CD4-positive, alpha-beta T cell (primary cell): ENCODE data around the gene C1orf198. TPM values are rescaled to one million over a fixed set of nuclear protein-coding genes. Genes with fewer than 3 reads are reported as not detected.

Source experiments
- ATAC-seq: fragments of 200-7000 bp; cut with Tn5 transposase; one replicate; pipeline ENCODE4 v1.10.0; 2022; ENCODE audit warnings: mild to moderate bottlenecking; ENCODE audit not compliant: poor library complexity
- CTCF ChIA-PET: fragments of 350-600 bp; sonication (Branson Sonifier 250); formaldehyde crosslinking; loops from one replicate; lab custom pipeline; 2021; ENCODE audit warnings: antibody characterized with exemption, inconsistent platforms; lab: Charles Lee
- POLR2A ChIA-PET: fragments of 350-600 bp; sonication (Branson Sonifier 250); formaldehyde crosslinking; loops from one replicate; lab custom pipeline; 2021; ENCODE audit warnings: antibody characterized with exemption, inconsistent platforms; lab: Charles Lee
- DNase-seq, 14 experiments: peaks; one replicate each; pipeline ENCODE4 v3.0.0-alpha.2; 2013 to 2020; ENCODE audit warnings: mixed read lengths in 2 of 14
- H3K27ac ChIP-seq, 2 donors: one replicate each; pipeline versions ENCODE4 v1.5.1 to v1.7.0; 2013; ENCODE audit warnings: low read length in 2 of 2, low read depth in 1 of 2, mild to moderate bottlenecking in 1 of 2
- H3K27me3 ChIP-seq, 2 experiments: 1 replicate in 1 of 2; 2 replicates in 1 of 2; pipeline versions ENCODE4 v1.6.1 to v1.7.0; 2013; ENCODE audit warnings: low read length in 2 of 2, control low read depth in 1 of 2, mild to moderate bottlenecking in 1 of 2, moderate library complexity in 1 of 2; ENCODE audit not compliant: insufficient read depth in 2 of 2, control insufficient read depth in 1 of 2
- H3K36me3 ChIP-seq: one replicate; pipeline ENCODE4 v1.6.1; 2013; ENCODE audit warnings: low read length, control low read depth; ENCODE audit not compliant: insufficient read depth
- H3K4me1 ChIP-seq: one replicate; pipeline ENCODE4 v1.6.1; 2013; ENCODE audit warnings: low read length, control low read depth; ENCODE audit not compliant: insufficient read depth
- H3K4me3 ChIP-seq: one replicate; pipeline ENCODE4 v1.5.1; 2013; ENCODE audit warnings: mild to moderate bottlenecking, low read length, moderate library complexity
- H3K9me3 ChIP-seq, 2 experiments: 1 replicate in 1 of 2; 2 replicates in 1 of 2; pipeline versions ENCODE4 v1.6.1 to v1.7.0; 2013; ENCODE audit warnings: low read length in 2 of 2, mild to moderate bottlenecking in 2 of 2, control low read depth in 1 of 2, moderate library complexity in 1 of 2; ENCODE audit not compliant: control insufficient read depth in 1 of 2, insufficient read depth in 1 of 2
- H3K27ac Mint-ChIP-seq: one replicate; pipeline ENCODE4 v1.8.0; 2020; ENCODE audit warnings: mixed read lengths
- H3K27me3 Mint-ChIP-seq: one replicate; pipeline ENCODE4 v1.8.0; 2021; ENCODE audit warnings: mixed read lengths
- H3K36me3 Mint-ChIP-seq: one replicate; pipeline ENCODE4 v1.8.0; 2021; ENCODE audit warnings: low read depth, mixed read lengths
- H3K4me1 Mint-ChIP-seq: one replicate; pipeline ENCODE4 v1.8.0; 2021; ENCODE audit warnings: low read depth, mixed read lengths
- H3K4me3 Mint-ChIP-seq: one replicate; pipeline ENCODE4 v1.8.0; 2020; ENCODE audit warnings: mild to moderate bottlenecking, mixed read lengths
- H3K9me3 Mint-ChIP-seq: one replicate; pipeline ENCODE4 v1.8.0; 2020; ENCODE audit warnings: mixed read lengths
- intact Hi-C, 2 experiments: fragments of 100-400 bp; cut with DNase I in 1 of 2; cut with micrococcal nuclease in 1 of 2; formaldehyde crosslinking; loops; one replicate each; pipeline versions ENCODE4 v1.15.1 to v1.9.0; 2023 to 2025; cut with DNase I, micrococcal nuclease
- total RNA-seq, 174 experiments: library from RNA in 2 of 174; stranded (reverse) in 2 of 174; gene quantifications; one replicate each; pipeline ENCODE4 v1.2.3 and lab custom pipeline; 2021 to 2026
- TF ChIP-seq, protein P1 (sequence below): fragments of 200-600 bp; IDR thresholded peaks from one replicate; pipeline ENCODE4 v1.8.0; 2022; ENCODE audit warnings: antibody characterized with exemption, mild to moderate bottlenecking

The C1orf198 gene
- total RNA-seq, 2 experiments from 2014 or later: 2.2 TPM

DNA sequence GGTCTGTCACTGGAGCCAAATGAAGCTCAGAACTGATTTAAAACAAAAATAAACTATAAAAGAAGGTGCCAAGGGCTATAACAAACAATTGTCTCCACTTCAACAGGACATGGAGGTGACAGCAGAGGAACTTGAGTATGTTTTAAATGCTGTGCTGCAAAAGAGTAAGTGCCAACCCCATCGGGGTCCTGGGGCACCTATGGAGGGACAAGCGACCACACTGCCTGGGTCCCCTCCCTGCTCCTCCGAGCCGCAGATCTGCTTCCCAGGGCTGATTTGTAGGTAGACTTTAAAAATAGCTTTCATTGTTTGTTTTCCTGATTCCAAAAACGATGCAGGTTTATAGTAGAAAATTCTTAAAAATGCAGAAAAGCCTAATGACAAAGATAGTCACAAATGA, 78.3 kb downstream of the C1orf198 start:
- Histone ChIP-seq H3K27me3 (peaks cover 4 to 7% of the 10 kb centered on the region in 2 experiments), H3K36me3 (no peaks in the 10 kb centered on the region), H3K9me3 (no peaks in the 10 kb centered on the region), H3K27ac (no peak overlapping the region), H3K4me1 (peaks cover 4% of the 10 kb centered on the region), H3K4me3 (no peak overlapping the region)
- ChIA-PET CTCF (no interaction called here), POLR2A (no interaction called here)
- intact Hi-C loops: no loop called here
- TF ChIP-seq, protein P1, sequence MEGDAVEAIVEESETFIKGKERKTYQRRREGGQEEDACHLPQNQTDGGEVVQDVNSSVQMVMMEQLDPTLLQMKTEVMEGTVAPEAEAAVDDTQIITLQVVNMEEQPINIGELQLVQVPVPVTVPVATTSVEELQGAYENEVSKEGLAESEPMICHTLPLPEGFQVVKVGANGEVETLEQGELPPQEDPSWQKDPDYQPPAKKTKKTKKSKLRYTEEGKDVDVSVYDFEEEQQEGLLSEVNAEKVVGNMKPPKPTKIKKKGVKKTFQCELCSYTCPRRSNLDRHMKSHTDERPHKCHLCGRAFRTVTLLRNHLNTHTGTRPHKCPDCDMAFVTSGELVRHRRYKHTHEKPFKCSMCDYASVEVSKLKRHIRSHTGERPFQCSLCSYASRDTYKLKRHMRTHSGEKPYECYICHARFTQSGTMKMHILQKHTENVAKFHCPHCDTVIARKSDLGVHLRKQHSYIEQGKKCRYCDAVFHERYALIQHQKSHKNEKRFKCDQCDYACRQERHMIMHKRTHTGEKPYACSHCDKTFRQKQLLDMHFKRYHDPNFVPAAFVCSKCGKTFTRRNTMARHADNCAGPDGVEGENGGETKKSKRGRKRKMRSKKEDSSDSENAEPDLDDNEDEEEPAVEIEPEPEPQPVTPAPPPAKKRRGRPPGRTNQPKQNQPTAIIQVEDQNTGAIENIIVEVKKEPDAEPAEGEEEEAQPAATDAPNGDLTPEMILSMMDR: no peak
- peaks cover 19% of the 10 kb centered on the region for H3K27me3 Mint-ChIP-seq
- no peak overlapping the region for H3K27ac Mint-ChIP-seq
- DNase-seq: no peak
- no peak overlapping the region for H3K4me3 Mint-ChIP-seq
- H3K9me3 Mint-ChIP-seq: no peaks in the 10 kb centered on the region
- H3K4me1 Mint-ChIP-seq: no peaks in the 10 kb centered on the region
- H3K36me3 Mint-ChIP-seq: no peaks in the 10 kb centered on the region
- ATAC-seq: no peak

DNA sequence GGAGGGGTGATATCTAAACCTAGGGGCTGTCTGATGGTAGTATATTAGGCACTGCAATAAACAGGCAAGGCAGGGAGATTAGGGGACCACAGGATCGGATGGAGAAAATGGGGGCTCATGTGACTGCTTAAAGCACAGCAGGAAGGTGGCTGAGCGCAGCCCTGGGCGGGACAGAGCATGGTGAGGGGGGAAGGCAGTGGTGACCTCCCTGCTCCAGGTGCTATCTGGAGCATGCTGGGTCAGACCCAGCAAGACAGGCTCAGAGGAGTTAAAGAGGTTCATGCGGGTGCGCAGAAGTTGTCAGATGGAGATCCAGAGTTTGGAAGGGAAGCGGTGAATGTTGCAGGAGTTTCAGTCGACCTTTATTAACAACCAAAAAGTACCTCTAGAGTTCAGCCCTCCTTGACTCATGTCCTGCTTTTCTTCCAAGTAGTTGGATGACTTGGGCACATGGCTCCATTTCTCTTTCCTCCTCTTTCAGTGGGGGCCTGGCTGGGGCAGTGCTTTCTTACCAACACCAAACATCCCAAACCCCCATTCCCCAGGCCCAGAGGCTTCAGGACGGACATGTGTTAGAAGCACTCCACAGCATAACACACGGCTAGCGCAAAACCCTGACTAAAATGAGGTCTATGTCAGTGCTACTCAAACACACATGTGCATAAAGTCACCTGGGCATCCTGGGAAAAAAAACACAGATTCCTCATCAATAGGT, 79.6 kb downstream of the C1orf198 start:
- no peak overlapping the region for H3K27ac Mint-ChIP-seq

DNA sequence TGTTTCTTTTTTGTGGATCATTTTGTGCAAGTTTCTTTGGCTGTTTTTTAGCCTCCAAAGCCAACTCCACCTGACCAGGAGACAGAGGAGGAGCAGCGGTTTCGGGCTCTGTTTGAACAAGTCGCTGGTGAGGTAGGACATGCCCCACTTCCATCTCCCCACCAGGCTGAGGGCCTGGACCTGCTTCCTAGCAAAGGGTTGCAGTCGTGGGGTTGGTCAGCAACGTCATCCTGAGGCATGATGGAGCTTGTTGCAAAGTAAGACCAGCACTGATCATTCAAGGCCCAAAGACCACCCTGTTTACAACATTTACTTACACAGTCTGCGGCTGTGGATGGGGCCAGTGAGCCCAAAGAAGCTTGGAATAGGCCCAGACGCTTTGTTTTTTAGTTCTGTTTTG, 80.8 kb downstream of the C1orf198 start:
- Histone ChIP-seq H3K4me1 (peaks cover 4% of the 10 kb centered on the region), H3K27ac (no peak overlapping the region), H3K4me3 (no peak overlapping the region), H3K27me3 (peaks cover 0 to 4% of the 10 kb centered on the region in 2 experiments), H3K36me3 (no peaks in the 10 kb centered on the region), H3K9me3 (no peaks in the 10 kb centered on the region)
- Mint-ChIP-seq H3K36me3 (no peaks in the 10 kb centered on the region), H3K9me3 (no peaks in the 10 kb centered on the region), H3K27ac (no peak overlapping the region), H3K4me3 (no peak overlapping the region), H3K4me1 (no peaks in the 10 kb centered on the region), H3K27me3 (peaks cover 14% of the 10 kb centered on the region)
- TF ChIP-seq, protein P1: no peak
- intact Hi-C loops: no loop called here
- DNase-seq (no peak), ATAC-seq (no peak)
- ChIA-PET CTCF (no interaction called here), POLR2A (no interaction called here)

More for the DNA sequence above, 79.6 kb downstream of the C1orf198 start:
- no peak overlapping the region for H3K4me3 ChIP-seq
- TF ChIP-seq, protein P1: no peak
- H3K4me3 Mint-ChIP-seq: no peak overlapping the region
- H3K9me3 Mint-ChIP-seq: no peaks in the 10 kb centered on the region
- intact Hi-C loops: no loop called here
- CTCF ChIA-PET: no interaction called here
- no peaks in the 10 kb centered on the region for H3K9me3 ChIP-seq
- no peaks in the 10 kb centered on the region for H3K4me1 Mint-ChIP-seq
- peaks cover 0 to 4% of the 10 kb centered on the region in 2 experiments for H3K27me3 ChIP-seq
- ATAC-seq: no peak
- POLR2A ChIA-PET: no interaction called here
- no peaks in the 10 kb centered on the region for H3K36me3 Mint-ChIP-seq
- DNase-seq: no peak
- peaks cover 4% of the 10 kb centered on the region for H3K4me1 ChIP-seq
- peaks cover 19% of the 10 kb centered on the region for H3K27me3 Mint-ChIP-seq
- no peaks in the 10 kb centered on the region for H3K36me3 ChIP-seq
- H3K27ac ChIP-seq: no peak overlapping the region

Other genes with a start within 250 kb of the C1orf198 start
- 10 to 100 TPM; 17.3 to 21.4 TPM for gene COG2, start 226.0 kb downstream of the C1orf198 start, total RNA-seq
- not detected for gene AGT, start 154.4 kb downstream of the C1orf198 start, total RNA-seq
- not detected for gene CAPN9, start 121.1 kb downstream of the C1orf198 start, total RNA-seq
- 10 to 100 TPM; 24.9 to 25.0 TPM for gene TTC13, start 110.3 kb upstream of the C1orf198 start, total RNA-seq
- gene ARV1, start 110.6 kb upstream of the C1orf198 start, total RNA-seq: 1 to 10 TPM; 1.5 to 1.8 TPM
- 1 to 10 TPM; 3.3 to 4.0 TPM for gene FAM89A, start 171.7 kb upstream of the C1orf198 start, total RNA-seq